ENCODE measurements around the gene RTKN.
A peak's percentile ranks its signal among the peaks of the same experiment; 100 is the strongest.

RTKN gene

GRCh38 chr2:74383254-74383653, 58.5 kb downstream of the RTKN start:
- TF ChIP-seq CTCF (IDR thresholded peaks at IDR 0.05; ENCODE audit: low read depth, low read length): no peak
- no peak overlapping the region for H3K4me3 ChIP-seq (ENCODE audit: low read depth, low read length)

GRCh38 chr2:74381751-74382150, 60.0 kb downstream of the RTKN start:
- no peak overlapping the region for H3K4me3 ChIP-seq (ENCODE audit: low read depth, low read length)
- no peak for TF ChIP-seq CTCF (IDR thresholded peaks at IDR 0.05; ENCODE audit: low read depth, low read length)

- peak within 1 kb of the TSS; percentile 61 for H3K4me3 ChIP-seq (ENCODE audit: low read depth, low read length)
- no peak for TF ChIP-seq CTCF (IDR thresholded peaks at IDR 0.05; ENCODE audit: low read depth, low read length)
These were observed 61.6 kb downstream of the RTKN start, which contains the start of gene DCTN1 for GRCh38 chr2:74379851-74380789. Gene DCTN1, minus strand, starts transcription at chr2:74380311. Its CDS starts 274 bp downstream, at chr2:74380037.

- no peak for TF ChIP-seq CTCF (IDR thresholded peaks at IDR 0.05; ENCODE audit: low read depth, low read length)
- H3K4me3 ChIP-seq (ENCODE audit: low read depth, low read length): no peak overlapping the region
These were observed 63.7 kb downstream of the RTKN start for GRCh38 chr2:74378007-74378406.

- no peak for TF ChIP-seq CTCF (IDR thresholded peaks at IDR 0.05; ENCODE audit: low read depth, low read length)
- no peak overlapping the region for H3K4me3 ChIP-seq (ENCODE audit: low read depth, low read length)
These were observed 65.9 kb downstream of the RTKN start for GRCh38 chr2:74375838-74376237.

Measured in WI38 (cell line).